NCI-H2029 treated with DMSO at 0.1 percent for 48 hours (cell line): ENCODE results near the gene NUP98.

Experiments used
- DNase-seq: peaks from one replicate; lab custom pipeline; 2025; lab: John Stamatoyannopoulos, UW

Gene NUP98

DNA sequence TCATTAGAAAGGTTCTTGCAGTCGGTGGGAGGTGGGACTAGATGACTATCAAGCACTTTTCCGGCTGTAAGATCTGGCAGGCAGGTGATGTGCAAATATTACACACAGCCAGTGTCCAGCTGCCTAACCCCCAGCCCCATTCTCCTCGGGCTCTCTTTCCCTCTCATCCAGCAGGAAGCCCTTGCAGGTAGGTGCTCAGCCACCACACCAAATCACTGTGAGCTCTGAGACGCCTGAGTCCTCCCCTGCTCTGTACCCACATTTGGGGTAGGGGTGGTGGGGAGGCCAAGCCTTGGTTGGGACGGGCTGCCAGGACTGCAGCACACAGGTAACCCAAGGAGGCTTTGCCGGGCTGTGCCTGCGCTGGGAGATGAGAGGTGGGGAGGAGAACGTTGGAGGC is 156.2 kb downstream of the NUP98 start:
- DNase-seq: no peak

DNA sequence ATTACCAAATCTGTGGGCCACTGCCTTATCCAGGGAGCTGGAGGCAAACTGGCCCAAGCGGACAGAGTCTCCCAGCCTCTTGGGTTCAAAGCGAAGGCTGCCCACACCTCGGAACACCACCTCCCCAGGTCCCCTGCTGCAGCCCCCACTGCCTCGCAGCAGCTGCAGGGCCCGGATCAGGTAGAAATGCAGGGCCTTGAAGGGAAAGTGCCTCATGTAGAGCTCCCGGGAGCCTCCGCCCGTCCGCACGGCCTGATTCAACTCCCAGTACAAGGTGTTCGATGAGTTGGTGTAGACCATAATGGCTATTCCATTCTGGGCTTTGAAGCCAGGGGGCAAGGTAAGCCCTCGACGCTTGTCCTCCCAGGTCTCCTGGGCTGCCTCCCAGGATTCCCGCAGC is 157.5 kb downstream of the NUP98 start:
- no peak for DNase-seq

DNA sequence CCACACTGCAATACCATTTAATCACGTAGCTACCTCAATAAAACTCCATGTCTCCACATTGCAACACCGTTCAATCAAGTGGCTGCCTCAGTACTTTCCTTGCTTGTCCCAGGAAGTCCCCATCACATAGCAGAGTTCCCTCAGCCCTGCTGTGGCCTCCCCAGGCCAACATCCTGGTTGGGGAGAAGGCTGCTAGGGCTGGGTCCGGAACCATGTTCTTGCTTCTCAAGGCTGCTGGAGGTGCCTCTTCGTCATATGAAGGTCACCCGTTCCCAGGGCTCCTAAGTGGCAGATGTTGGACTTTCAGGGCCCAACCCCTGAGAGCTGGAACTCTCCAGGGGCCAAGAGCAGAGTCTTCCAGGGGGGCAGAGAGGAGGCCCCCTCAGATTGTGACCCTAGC is 158.8 kb downstream of the NUP98 start:
- DNase-seq: no peak

DNA sequence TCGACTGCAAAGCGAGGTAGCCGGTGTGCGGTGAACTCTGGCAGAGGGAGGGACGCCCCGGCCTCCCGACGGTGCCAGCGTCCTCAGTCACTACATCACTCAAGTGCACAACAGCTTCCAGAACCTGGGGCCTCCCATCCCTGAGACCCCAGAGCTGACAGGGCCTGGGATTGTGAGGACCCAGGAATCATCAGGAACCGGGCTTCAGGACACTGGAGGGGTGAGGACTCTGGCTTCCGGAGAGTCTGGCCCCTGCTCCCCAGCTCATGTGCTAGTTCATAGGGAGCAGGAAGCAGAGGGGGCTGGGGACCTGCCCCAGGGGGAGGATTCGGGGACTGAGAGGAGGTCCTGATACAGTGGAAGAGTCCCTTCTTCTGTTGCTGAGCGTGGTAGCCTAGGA is 160.2 kb downstream of the NUP98 start:
- no peak for DNase-seq

DNA sequence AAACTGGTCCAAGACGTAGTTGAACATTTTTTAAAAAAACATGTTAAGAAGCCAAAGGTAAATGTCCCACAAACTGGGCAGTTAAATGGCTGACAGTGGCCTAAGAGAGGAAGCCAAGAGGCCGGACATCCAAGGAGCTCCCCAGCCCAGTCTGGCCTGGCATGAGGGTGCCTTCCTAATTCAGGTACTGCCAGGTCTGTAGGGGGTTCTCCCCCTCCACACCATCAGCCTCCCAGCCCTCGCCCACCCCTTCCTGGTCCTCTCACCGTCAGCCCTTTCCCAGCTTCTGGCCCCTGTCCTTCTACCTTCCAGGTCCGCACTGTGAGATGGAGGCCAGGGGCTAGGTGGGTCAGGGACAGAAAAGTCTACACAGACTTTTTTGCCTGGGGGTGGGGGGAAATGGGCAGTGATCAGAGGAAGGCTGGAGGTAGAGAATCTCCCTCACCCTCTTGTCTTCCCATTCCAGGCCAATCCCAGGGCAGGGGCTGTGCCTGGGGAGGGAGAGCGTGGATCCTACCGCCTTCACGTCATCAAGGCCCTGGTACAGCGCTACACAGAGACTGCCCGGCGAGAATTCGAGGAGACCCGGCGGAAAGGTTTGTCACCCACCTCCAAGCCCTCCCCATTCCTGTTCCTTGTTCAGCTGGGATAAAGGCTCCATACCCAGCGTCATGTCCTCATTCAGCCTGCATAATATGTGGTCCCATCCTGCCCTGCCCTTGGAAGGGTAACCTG is 161.5 kb downstream of the NUP98 start:
- DNase-seq: no peak

DNA sequence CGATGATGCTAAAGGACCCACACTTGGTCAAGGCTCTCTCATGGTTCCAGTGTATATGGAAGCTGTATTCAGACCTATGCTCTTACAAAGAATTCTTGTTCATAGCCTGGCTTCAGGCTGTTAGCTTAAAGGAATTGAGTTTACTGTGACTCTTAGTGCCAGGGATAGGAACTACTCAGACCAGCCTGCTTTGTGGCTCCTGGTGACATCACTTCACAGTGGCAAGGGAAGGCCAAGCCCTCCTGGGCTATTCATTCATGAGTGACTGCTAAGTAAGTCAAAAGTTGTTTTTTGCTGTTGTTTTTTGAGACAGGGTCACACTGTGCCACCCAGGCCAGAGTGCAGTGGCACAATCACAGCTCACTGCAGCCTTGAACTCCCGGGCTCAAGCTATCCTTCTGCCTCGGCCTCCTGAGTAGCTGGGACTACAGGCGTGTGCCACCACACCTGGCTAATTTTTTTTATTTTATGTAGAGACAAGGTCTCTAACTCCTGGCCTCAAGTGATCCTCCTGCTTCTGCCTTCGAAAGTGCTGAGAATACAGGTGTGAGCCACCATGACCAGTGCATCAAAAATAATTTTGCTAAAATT is 165.2 kb downstream of the NUP98 start:
- DNase-seq: no peak

DNA sequence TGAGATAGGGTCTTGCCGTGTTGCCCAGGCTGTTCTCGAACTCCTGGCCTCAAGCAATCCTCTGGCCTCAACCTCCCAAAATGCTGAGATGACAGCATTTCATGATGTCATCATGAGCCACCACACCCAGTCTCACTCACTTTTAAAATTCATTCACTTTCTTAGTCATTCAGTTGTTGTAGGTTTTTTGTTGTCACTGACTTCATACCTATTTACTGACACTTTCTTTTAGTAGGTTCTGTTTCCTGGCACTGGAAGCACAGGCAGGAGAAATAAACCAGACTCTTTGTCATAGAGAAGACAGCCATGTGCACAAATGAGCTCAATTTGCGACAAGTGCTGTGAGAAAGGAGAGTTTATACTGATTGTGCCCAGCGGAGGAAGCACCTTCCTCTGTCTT is 166.0 kb downstream of the NUP98 start:
- DNase-seq: no peak

DNA sequence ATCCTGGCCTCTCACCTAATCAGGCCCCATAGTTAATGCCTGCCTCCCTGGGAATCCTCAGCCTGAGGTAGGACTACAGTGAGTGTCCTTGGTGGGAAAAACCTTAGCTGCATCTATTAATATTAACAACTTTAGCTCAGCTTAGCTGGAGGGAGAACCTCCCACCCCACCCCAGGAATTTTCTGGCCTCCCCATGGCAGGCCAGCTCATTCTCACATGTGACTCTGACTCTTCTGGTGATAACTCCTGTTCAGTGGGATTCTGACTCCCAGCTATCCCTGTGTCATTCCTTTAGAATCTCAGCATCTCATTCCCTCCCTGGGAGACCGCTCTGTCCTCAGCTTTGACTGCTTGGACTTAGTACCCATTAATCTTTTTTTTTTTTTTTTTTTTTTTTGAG is 170.1 kb downstream of the NUP98 start:
- DNase-seq: no peak

DNA sequence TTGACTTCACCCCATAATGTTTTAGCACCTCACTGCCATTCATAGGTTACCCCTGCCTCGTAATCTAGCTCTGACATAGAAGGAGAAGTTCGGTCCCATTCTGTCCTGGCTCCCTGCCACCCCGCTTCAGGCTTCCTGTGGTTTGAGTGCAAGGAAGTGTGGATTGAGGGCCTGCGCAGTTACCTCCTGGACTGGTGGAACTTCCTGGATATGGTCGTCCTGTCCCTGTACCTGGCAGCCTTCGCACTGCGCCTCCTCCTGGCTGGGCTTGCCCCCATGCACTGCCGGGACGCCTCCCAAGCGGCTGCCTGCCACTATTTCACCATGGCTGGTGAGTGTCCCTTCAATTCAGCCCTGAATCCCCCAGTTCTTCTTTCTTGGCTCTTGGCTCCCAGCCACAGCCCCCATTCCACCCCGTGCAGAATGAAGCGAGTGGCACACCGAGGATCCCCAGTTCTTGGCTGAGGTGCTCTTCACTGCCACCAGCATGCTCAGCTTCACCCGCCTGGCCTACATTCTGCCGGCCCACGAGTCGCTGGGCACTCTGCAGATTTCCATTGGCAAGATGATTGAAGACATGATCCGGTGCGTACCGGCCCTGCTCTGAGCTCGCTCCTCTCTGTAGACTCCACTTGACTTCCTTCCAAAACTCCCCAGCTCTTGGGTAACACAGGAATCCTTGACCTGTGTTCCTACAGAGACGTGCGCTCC is 170.9 kb downstream of the NUP98 start:
- no peak for DNase-seq
